HUES6 (cell line): Measurements from ENCODE around the gene SLAMF8.

Experiments used
- H3K27ac ChIP-seq: 2 replicates; pipeline ENCODE4 v1.7.0; 2013; ENCODE audit warnings: low read depth, mild to moderate bottlenecking, low read length, inconsistent platforms
- H3K27me3 ChIP-seq: 2 replicates; pipeline ENCODE4 v1.6.1; 2013; ENCODE audit warnings: low read length; ENCODE audit not compliant: control insufficient read depth, insufficient read depth
- H3K36me3 ChIP-seq: 2 replicates; pipeline ENCODE4 v1.6.1; 2013; ENCODE audit warnings: low read length; ENCODE audit not compliant: control insufficient read depth, insufficient read depth
- H3K4me1 ChIP-seq: 2 replicates; pipeline ENCODE4 v1.6.1; 2013; ENCODE audit warnings: low read length; ENCODE audit not compliant: control insufficient read depth, insufficient read depth
- H3K4me3 ChIP-seq: 2 replicates; pipeline ENCODE4 v1.5.1; 2013; ENCODE audit warnings: low read depth, low read length
- H3K9ac ChIP-seq: one replicate; pipeline ENCODE4 v1.6.1; 2013; ENCODE audit warnings: mild to moderate bottlenecking, low read length
- H3K9me3 ChIP-seq: 2 replicates; pipeline ENCODE4 v1.6.1; 2013; ENCODE audit warnings: low read depth, low read length; ENCODE audit not compliant: control insufficient read depth, insufficient read depth

SLAMF8 gene

DNA sequence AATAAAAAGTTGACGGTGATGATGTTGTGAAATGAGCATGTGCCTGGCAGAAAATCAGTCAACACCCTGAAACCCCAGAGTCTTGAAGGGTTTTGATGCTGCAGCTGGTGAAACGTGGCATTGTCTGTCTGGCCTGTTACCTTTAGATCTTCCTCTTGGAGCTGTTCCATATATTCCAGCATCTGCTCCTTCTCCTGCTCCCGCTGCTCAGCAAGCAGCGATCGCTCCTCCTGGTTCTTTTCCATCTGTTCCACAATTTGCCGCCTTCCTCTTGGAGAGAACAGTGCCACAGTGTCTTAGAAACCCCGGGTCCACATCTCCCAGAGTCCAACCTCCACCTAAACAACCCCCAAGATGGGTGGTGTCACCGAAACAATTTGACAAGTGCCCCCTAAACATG is 57.6 kb downstream of the SLAMF8 start:
- Histone ChIP-seq H3K9ac (no peak overlapping the region), H3K27me3 (no peaks in the 10 kb centered on the region; the same call in 1 of the 2 replicates), H3K9me3 (no peaks in the 10 kb centered on the region), H3K36me3 (no peaks in the 10 kb centered on the region), H3K27ac (no peak overlapping the region), H3K4me1 (peaks cover 13% of the 10 kb centered on the region), H3K4me3 (no peak overlapping the region)
